GM12878 (cell line): Measurements from ENCODE around the gene OPCML.

Experiments
- CTCF ChIP-seq, 3 experiments: IDR thresholded peaks in 2 of 3; conservative IDR thresholded peaks in 1 of 3; 2 replicates each; pipeline ENCODE4 v1.5.1; 2011; ENCODE audit warnings: low read depth in 3 of 3, low read length in 3 of 3, mild to moderate bottlenecking in 3 of 3, control low read depth in 2 of 3, moderate library complexity in 2 of 3, inconsistent platforms in 1 of 3, mixed read lengths in 1 of 3; ENCODE audit not compliant: control insufficient read depth in 2 of 3, insufficient read depth in 1 of 3; ENCODE audit errors: extremely low read depth in 1 of 3
- EP300 ChIP-seq, 2 experiments: fragments of 150-350 bp in 1 of 2; IDR thresholded peaks; 2 replicates each; pipeline ENCODE4 v1.6.1; 2011 to 2012; ENCODE audit warnings: low read depth in 2 of 2, low read length in 2 of 2, borderline replicate concordance in 1 of 2, improper control_type of control experiment in 1 of 2, inconsistent platforms in 1 of 2; ENCODE audit not compliant: control insufficient read depth in 1 of 2
- POLR2A ChIP-seq: IDR thresholded peaks from 2 replicates; pipeline ENCODE4 v1.6.1; 2011; ENCODE audit warnings: low read depth, mild to moderate bottlenecking, low read length
- REST ChIP-seq: IDR thresholded peaks from 2 replicates; pipeline ENCODE4 v1.6.1; 2012; ENCODE audit warnings: mild to moderate bottlenecking, low read depth, low read length
- STAT3 ChIP-seq: IDR thresholded peaks from 2 replicates; pipeline ENCODE4 v1.6.1; 2011; ENCODE audit warnings: low read depth, low read length, improper control_type of control experiment
- ZNF207 ChIP-seq: fragments of 450-650 bp; IDR thresholded peaks from 2 replicates; pipeline ENCODE4 v1.6.1; 2014; ENCODE audit warnings: antibody characterized with exemption, mild to moderate bottlenecking, borderline replicate concordance
- ZZZ3 ChIP-seq: IDR thresholded peaks from 2 replicates; pipeline ENCODE4 v1.6.1; 2011; ENCODE audit warnings: low read depth; ENCODE audit not compliant: control insufficient read depth, insufficient read length

GRCh38 chr11:132452616-132453015 is 1079.7 kb downstream of the OPCML start:
- TF ChIP-seq STAT3: no peak
- no peak for TF ChIP-seq POLR2A
- no peak for TF ChIP-seq REST
- no peak for TF ChIP-seq CTCF (IDR thresholded peaks at IDR 0.05 in 2 of 3, conservative IDR thresholded peaks at IDR 0.05 in 1 of 3; ENCODE audit: control insufficient read depth in 2 of 3, extremely low read depth in 1 of 3, insufficient read depth in 1 of 3, low read depth in 3 of 3, low read length in 3 of 3)
- TF ChIP-seq ZNF207: no peak
- no peak for TF ChIP-seq ZZZ3
- TF ChIP-seq EP300 (IDR thresholded peaks at IDR 0.05; ENCODE audit: borderline replicate concordance in 1 of 2, control insufficient read depth in 1 of 2, low read depth in 2 of 2, low read length in 2 of 2): no peak
